Transverse colon (tissue), 4 donors: Measurements from ENCODE around the gene CREB5.

Source experiments
- EP300 ChIP-seq: sonication (generic); formaldehyde crosslinking; IDR thresholded peaks from one replicate; pipeline ENCODE4 v1.6.1; 2017; ENCODE audit warnings: antibody characterized with exemption, low read depth
- POLR2A ChIP-seq: fragments of 450-650 bp; IDR thresholded peaks from one replicate; pipeline ENCODE4 v1.6.1; 2016; ENCODE audit warnings: antibody characterized with exemption, mild to moderate bottlenecking, moderate library complexity
- POLR2AphosphoS5 ChIP-seq, 3 donors: sonication (generic); formaldehyde crosslinking; IDR thresholded peaks; one replicate each; pipeline ENCODE4 v1.6.1; 2016; ENCODE audit warnings: antibody characterized with exemption in 3 of 3
- TF ChIP-seq, protein P1 (sequence below), 5 experiments: fragments of 200-600 bp in 3 of 5; fragments of 450-650 bp in 2 of 5; sonication (generic) in 3 of 5; IDR thresholded peaks; 1 replicate in 2 of 5; 2 replicates in 3 of 5; pipeline ENCODE4 v1.5.1; 2016 to 2017; ENCODE audit warnings: antibody characterized with exemption in 5 of 5, inconsistent platforms in 3 of 5, mild to moderate bottlenecking in 2 of 5, moderate library complexity in 1 of 5

DNA sequence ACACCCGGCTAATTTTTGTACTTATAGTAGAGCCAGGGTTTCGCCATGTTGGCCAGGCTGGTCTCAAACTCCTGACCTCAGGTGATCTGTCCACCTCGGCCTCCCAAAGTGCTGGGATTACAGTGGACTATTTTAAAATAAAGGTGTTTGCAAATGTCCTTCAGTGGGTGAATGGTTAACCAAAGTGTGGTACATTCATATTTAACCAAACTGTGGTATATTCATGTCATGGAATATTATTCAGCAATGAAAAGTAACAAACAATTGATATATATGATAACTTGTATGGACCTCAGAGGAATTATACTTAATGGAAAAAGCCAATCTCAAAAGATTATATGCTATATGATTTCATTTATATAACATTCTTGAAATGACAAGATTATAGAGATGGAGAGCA, 190.0 kb downstream of the CREB5 start:
- TF ChIP-seq, protein P1, sequence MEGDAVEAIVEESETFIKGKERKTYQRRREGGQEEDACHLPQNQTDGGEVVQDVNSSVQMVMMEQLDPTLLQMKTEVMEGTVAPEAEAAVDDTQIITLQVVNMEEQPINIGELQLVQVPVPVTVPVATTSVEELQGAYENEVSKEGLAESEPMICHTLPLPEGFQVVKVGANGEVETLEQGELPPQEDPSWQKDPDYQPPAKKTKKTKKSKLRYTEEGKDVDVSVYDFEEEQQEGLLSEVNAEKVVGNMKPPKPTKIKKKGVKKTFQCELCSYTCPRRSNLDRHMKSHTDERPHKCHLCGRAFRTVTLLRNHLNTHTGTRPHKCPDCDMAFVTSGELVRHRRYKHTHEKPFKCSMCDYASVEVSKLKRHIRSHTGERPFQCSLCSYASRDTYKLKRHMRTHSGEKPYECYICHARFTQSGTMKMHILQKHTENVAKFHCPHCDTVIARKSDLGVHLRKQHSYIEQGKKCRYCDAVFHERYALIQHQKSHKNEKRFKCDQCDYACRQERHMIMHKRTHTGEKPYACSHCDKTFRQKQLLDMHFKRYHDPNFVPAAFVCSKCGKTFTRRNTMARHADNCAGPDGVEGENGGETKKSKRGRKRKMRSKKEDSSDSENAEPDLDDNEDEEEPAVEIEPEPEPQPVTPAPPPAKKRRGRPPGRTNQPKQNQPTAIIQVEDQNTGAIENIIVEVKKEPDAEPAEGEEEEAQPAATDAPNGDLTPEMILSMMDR (IDR thresholded peaks at IDR 0.05) = no peak
- TF ChIP-seq POLR2A (no peak), POLR2AphosphoS5 (IDR thresholded peaks at IDR 0.05) (no peak), EP300 (no peak)
